AG08396 (cell line): ENCODE data around the gene DNMBP.
A peak's percentile ranks its signal among the peaks of the same experiment; 100 is the strongest.
"Not testable (repeated sequence)": the region's sequence is repeated elsewhere in the genome, so short reads cannot be mapped to it uniquely, and the experiment has no call there.

ENCODE experiments used
- DNase-seq: peaks from one replicate; pipeline ENCODE4 v3.0.0; 2012; ENCODE audit warnings: low spot score, mixed read lengths

Gene DNMBP

DNA sequence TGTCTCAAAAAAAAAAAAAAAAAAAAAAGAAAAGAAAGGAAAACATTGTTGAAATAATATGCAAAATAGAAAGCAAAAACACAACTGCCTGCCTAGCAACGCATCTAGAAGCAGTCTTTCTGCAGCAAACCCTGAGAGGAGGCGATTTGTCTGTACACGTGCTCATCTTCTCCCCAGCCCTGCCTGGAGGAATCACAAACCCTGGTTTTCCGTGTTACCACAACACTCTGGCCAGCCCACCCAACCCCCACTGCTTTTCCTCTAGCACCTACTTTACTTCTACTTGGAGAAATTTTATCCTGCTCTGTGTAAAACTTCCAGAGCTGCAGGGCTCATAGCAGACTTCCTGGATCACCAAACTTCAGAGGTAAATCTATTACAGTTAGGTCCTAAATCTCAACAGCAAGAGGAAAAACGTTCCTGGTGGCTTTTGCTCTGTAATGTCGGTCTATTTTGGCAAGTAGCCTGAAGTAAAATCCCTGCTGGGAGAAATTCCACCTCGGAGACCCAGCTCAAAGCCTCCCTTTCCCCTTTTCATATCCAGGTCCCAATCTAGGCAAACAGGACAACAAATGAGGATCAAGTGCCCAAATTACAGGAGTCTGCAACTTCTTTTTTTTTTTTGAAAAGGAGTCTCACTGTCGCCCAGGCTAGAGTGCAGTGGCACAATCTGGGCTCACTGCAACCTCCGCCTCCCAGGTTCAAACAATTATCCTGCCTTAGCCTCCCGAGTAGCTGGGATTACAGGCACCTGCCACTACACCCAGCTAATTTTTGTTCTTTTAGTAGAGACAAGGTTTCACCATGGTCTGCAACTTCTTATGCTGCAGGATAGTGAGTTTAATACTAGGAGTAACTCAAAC, 91.6 kb downstream of the DNMBP start:
- DNase-seq: peak; percentile 52

DNA sequence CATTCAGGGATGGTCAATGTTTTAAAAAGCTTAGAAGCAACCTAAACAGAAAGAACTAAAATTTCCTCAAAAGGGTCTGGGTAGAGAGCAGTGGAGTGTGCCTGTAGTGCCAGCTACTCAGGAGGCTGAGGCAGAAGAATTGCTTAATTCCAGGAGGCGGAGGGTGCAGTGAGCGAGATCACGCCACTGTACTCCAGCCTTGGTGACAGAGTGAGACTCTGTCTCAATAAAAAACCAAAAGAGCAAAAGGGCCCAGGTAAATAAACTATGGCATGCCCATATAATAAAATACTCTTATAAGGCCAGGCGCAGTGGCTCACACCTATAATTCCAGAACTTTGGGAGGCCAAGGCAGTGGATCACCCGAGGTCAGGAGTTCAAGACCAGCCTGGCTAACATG, 93.0 kb downstream of the DNMBP start:
- DNase-seq: no peak

DNA sequence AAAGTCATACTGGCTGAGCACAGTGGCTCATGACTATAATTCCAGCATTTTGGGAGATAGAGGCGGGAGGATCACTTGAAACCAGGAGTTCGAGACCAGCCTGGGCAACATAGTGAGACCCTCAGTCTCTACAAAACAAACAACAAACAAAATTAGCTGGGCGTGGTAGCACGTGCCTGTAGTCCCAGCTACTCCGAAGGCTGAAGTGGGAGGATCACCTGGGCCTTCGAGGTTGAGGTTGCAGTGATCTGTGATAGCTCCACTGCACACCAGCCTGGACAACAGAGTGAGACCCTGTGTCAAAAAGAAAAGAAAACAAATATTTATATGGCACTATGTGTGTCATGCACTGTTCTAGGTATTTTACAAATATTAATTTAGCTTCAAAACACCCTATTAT, 94.3 kb downstream of the DNMBP start:
- DNase-seq: no peak

DNA sequence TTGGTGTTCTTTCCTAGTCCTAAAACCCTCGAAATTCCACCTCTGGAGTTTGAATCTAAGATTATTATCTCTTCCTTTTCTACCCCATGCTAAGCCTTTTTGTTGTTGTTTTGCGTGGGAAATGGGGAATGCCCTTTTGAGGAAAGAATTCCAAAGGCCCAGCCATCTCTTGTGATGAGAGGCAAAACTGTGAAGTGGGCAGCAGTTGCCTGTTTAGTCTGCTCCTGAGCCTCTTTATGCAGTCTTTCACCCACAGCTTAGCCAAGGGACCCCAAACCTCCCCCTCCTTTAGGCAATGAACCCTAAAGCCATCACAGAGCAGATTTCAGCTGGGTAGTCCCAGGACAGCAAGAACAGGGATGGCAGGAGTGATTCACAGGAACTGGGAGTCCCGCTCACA, 95.5 kb downstream of the DNMBP start:
- DNase-seq: no peak

DNA sequence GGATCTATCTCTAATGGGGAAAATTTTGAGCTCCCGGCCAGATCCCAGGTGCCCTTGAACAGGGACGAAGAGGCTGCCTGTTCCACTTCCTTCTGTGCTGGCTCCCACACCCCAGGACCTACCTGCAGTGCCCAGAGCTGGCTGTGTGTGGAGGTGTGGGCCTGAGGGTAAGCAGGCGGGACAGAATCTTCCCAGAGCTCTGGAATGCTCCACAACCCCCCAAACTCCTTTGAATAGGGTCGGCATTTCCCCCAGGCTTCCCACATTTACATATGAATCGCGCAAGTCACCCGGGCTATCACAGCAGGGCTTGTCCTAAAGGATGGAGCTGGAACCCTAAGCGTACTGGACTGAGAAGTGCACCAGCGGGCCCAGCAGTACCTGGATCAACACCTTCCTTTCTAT, 95.9 kb downstream of the DNMBP start:
- no peak for DNase-seq

DNA sequence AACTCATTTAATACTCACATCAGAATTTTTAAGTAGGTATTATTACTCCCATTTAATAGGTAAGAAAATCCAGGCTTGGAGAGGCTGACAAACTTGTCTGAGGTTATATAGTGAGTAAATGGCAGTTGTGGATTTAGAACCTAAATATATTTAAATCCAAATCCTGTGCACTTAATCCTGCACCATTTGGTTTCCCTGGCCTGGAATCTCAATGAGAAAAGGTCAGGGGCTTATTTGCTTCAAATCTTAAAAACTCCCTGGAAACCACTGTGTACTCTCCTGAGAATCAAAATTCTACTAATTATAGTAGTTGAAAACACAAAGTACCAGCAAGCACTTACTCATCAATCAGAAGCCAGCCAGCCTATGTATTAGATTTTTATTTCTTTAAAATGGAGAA, 97.7 kb downstream of the DNMBP start:
- no peak for DNase-seq

DNA sequence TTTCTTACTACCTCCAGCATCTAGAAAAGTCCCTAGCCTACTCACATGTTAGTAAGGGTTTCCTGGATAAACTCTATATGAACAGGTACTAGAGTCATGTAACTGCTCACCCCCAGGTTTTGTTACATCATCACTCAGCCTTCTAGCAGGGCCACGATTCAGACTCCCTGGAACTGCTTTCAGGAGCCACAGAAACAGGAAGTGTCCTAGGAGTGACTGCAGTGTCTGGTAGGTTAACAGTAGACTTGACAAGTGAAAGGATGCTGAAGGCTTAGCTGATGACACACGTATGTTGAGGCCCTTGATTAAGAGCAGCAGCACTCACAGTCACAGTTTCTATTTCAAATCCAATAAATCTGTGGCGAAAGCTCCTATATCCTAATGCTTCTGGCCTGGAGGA, 101.2 kb downstream of the DNMBP start:
- DNase-seq: no peak

DNA sequence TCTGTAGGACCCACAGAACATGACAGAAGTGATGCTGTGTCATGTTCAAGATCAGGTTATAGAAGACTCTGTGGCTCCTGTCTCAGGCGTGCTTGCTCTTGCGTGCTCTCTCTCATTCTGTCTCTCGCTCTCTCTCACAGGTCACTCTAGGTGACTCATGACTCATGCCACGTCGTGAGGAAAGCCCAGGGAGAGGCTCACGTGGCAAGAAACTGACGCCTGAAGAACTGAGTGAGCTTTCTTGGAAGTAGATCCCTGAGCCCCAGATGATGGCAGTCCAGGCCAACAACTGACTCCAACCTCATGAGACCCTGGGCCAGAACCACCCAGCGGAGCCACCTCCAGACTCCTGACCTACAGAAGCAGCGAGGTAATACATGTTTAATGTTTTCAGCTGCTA, 103.3 kb downstream of the DNMBP start:
- peak; percentile 81 for DNase-seq

DNA sequence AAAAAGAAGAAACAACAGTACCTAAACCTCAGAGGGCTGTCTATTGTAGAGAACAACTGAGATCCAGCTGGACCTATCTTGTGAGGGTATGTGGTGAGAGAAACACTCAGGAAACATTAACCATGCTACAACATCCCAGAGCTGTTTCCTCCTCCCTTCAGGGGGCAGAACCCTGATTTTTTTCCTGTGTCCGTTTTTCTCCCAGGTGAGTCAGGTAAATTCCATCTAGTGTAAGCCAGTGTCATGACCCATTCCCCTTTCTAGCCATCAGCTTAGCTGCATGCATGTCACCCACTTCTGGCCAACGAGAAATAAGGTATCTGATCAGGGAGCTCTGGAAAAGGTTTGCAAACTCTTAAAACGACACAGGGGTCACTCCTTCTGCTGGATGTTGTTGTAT, 103.8 kb downstream of the DNMBP start:
- no peak for DNase-seq

DNA sequence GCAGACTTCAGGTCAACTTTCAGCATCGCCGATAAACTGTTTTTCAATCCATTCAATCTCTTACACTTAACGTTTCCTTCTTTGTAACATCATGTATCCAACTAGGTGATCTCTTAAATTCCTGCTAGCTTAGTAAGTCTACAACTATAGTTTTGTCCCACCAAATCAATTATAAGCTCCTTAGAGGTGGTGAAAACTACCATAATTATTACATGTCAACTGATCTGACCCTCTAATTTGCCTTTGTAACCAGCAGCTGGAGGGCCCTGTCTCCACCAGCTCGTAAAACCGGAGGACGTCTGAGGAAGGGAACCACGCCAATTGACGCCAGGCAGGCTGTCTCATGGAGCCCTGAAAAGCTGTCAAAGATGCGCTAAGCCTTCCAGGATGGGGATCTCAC, 113.9 kb downstream of the DNMBP start:
- DNase-seq: no peak

DNA sequence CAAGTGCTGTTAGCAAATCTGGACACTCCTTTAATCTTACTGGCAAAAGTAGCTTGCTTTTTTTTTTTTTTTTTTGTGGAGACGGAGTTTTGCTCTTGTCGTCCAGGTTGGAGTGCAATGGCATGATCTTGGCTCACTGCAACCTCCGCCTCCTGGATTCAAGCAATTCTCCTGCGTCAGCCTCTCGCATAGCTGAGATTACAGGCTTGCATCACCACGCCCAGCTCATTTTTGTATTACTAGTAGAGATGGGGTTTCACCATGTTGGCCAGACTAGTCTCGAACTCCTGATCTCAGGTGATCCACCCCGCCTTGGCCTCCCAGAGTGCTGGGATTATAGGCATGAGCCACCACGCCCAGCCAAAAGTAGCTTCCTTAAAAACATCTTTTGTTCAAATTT, 114.7 kb downstream of the DNMBP start:
- DNase-seq: not testable (repeated sequence)

DNA sequence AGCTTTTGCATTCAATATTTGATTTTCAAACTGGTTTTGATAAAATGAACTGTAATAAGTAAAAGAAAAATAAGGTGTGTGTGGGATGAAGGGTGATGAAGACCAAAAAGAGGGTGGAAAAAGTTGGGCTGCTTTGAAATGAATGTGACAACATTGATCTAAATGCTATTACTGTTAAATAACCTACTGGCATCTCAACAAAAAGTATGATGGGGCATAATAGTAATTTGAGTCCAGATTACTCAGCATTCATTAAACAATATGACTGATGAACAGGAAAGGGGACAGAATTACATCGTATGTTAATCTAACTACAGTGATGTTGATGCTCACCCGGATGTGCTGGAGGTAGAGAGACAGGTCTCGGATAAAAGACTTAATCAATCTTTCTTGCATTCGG, 115.1 kb downstream of the DNMBP start:
- no peak for DNase-seq

DNA sequence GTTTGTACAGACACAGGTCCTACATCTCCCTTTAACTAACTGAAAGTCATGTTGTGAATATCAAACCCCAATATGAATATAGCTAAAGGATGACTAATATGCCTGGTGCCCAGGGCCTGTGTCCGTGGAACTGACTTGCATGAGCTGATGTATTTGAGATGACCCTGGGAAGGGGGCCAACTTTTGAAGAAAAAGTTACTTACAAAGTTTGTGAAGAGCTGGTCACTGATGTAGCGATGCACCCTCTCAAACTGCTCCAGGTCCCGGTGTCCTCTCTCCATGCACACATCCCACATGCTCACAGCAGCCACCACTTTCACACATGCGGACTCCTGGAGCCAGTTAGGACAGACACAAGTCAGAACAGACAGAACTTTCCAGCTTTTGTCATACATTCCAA, 121.1 kb downstream of the DNMBP start:
- DNase-seq: peak; percentile 63

DNA sequence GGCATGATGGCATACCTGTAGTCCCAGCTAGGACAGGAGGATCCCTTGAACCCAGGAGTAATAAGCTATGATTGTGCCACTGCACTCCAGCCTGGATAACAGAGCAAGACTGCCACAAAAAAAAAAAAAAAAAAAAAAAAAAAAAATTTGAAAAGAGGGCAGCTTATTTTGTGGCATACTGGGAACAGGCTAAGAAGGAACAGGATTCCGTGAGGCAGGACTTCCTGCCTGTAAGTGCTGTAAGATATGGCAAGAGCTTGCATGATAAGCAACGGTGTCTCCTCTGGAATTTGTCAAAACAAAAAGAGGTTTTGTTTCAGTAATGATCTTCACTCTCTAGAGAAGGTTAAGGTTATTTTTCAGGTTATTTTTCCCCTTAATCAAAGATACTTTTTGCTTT, 126.2 kb downstream of the DNMBP start:
- no peak for DNase-seq

DNA sequence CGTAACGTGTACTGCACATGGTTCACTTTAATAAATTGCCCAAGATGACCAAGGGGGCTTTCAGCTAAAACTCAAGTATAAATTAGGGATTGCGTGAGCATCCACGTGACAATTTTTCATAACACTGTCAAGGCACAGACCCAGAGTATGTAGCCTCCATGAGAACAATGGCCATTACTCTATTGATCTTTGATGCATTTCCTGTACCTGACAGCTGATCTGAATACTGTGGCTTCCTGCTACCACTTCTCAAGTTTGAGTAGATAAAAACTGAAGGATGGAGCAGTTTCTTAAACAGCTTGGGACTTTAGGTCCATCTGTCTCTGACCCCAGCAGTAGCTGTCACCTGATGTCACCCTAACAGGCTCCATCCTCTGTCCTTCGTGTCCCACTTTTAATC, 128.4 kb downstream of the DNMBP start:
- DNase-seq: no peak

DNA sequence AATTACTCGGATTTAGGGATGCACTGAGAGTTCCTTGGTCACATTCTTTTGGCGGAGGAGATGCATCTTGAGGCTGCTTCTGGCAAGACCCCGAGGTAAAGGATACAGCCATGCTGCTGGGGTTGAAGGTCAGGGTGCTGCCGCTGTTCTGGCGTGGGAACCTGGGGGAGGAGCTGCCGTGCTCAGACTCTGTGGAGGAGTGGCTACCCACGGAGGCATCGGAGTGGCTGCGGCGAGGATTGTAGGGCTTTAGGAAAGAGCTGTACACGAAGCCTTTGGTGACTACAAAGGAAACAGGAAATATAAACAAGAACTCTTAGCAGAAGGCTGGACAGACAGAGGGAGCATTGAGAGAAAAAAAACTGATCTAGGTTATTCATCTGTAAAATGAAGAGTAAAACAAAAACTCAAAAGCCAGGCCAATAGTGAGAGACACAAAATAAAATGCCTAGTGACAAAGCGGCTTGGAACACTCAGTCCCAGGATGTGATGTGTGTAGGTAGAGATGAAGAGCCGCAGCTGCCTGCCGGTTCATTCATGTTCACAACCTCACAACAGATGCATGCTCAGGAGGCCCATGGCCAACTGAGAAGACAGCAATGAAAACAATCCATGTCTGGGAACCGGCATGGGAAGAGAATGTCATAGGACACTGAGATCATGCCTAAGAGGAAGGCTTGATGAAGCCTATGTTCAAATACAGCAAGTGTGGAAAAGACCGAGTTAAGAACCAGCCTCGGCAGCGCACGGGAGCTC, 129.5 kb downstream of the DNMBP start:
- no peak for DNase-seq

DNA sequence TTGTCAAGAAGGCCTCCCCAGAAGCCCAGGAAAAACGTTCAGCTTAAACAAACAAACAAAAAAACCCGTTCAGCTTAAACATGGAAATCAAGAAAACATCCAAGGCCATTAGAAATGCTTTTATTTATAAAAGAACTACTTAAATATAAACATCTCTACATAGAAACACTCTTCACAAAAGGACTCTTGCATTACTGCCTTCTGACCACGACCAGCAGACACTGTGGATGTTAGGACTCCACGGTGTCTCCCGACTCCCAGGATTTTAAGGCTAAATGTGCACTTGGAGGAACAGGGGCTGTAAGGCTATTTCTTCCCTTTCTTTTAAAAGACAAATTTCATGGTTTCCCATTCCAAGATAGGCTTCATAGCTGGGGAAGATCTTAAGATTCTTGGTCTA, 134.3 kb downstream of the DNMBP start:
- DNase-seq: no peak

DNA sequence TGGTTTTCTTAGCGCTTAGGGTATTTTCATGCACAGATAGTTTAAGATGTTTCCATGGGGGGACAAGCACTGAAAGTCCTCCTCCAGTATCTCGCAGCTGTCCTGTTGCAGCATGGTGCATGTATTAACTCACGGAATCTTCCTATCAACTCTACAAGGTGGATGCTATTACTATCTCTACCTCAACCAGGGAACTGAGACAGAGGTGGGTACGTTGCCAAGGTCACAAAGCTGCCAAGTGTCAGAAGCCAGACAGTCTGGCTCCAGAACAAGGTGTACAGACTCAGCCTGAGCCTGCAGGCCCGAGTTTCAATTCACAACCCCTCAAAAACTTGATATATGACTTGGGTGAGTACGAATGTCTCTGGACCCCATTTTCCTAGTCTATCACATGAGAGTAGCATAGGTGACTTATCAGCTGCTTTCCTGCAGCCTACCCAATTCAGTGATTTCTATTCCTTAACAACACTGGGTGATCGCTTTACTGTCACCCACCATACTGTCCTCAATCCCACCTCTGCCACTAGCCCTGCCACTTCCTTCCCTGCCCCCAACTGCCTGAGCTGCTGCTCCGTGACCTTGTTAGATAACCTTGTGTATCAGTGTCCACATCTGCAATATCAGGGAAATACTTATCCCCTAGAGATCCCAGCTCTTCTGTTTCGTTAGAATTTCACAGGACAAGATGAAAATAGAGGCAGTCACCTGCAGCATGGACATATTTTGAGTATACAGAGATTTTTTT, 135.2 kb downstream of the DNMBP start:
- no peak for DNase-seq

DNA sequence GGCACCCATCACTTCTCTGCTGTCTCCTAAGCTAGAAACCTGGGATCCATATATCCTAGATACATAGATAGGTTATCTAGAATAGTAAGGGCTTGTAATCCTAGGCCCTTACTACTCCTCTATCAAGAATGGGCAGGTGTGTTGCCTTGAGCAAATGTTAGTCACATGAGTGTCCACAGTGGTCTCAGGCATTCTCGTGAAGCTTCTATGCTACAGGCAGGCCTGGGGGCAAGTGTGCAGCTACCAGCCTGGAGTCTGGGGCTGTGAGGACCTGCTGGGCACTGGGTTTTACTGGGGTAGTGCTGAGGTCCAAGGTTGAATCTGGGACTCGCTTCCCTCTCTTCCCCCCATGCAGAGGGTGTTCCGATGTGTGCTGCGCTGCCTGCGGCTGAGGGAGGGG, 135.9 kb downstream of the DNMBP start:
- no peak for DNase-seq

DNA sequence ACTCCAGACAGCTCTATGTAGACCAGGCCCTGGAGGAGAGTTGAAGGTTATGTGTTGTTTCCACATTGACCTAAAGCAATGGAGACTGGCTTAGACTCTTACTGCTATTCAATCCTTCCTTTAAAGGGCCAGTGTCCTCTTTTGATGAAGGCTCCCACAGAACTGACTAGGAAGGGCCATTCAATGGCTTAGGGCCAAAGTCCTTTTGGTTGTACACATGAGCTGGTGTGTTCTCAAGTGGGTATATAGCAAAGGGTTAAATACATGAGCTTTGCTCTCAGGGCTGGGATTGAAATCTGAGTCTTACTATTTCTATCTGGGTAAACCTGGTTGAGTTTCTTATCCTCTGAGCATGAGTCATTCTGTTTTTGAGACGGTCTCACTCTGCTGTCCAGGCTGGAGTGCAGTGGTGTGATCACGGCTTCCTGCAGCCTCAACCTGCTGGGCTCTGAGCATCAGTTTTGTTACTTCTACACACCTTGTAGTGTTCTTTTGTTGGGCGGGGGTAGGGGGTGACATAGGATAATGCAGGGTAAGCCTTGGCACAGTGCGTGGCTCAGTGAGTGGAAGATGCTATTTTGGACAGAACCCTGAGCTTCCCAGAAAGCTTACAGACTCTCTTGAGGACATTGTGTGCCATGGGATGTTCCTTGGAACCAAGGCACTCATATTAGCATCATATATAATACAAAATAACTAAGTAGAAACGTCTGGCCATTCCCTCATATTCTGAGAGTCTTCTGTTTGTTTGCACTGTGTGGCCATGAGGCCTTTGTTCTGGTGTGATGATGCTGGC, 137.2 kb downstream of the DNMBP start:
- DNase-seq: no peak

DNA sequence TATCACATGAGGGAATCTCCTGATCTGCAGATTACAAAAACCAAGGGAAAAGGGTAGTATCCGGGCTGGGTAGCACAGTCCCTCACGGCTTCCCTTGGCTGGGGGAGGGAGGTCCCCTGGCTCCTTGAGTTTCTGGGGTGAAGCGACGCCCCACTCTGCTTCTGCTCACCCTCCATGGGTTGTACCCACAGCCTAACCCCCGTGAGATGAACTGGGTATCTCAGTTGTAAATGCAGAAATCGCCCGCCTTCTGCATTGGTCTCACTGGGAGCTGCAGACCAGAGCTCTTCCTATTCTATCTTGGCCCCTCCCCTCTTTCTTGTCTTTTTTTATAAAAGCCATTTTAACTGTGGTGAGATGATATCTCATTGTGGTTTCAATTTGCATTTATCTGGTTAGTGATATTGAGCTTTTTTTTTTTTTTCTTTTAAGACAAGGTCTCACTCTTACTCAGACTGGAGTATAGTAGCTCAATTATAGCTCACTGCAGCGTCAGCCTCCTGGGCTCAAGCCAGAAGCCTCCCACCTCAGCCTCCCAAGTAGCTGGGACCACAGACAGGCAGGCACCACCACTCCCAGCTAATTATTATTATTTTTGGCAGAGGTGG, 139.5 kb downstream of the DNMBP start:
- DNase-seq: no peak
